Endothelial cell of umbilical vein (primary cell): ENCODE measurements around the gene R3HDM2. TPM values are rescaled to one million over a fixed set of nuclear protein-coding genes. Genes with fewer than 3 reads are reported as not detected.
A peak's percentile ranks its signal among the peaks of the same experiment; 100 is the strongest.

Experiments used
- BruUV-seq: library from RNA; stranded (reverse); fragments of 400-500 nt; replicated peaks from 2 replicates; lab custom pipeline; 2021; lab: Mats Ljungman, UMichigan
- CTCF ChIA-PET: fragments of 300-600, 350-600 bp; sonication (Branson Sonifier 250); formaldehyde crosslinking; loops from one replicate; lab custom pipeline; 2021; ENCODE audit warnings: antibody characterized with exemption, inconsistent platforms; lab: Charles Lee
- POLR2A ChIA-PET: fragments of 300-600, 350-600 bp; sonication (Branson Sonifier 250); formaldehyde crosslinking; loops from one replicate; lab custom pipeline; 2021; ENCODE audit warnings: antibody characterized with exemption, inconsistent platforms; lab: Charles Lee
- DNase-seq: peaks from one replicate; pipeline ENCODE4 v3.0.0-alpha.2; 2011; ENCODE audit warnings: low read depth, low spot score
- FAIRE-seq: peaks from 2 replicates; lab custom pipeline; 2011; peaks lifted over from hg19 to GRCh38; lab: Jason Lieb, UNC
- H2AFZ ChIP-seq: 2 replicates; pipeline ENCODE4 v1.6.0; 2012; ENCODE audit warnings: low read depth, low read length, control low read depth, inconsistent platforms
- H3K27ac ChIP-seq: 2 replicates; pipeline ENCODE4 v1.5.1; 2011; ENCODE audit warnings: low read depth, mild to moderate bottlenecking, control low read depth, low read length, moderate library complexity; ENCODE audit not compliant: insufficient read depth
- H3K27me3 ChIP-seq, 2 experiments: 2 replicates each; pipeline versions ENCODE4 v1.6.0 to v1.6.1; 2011; ENCODE audit warnings: low read length in 2 of 2, mixed read lengths in 1 of 2; ENCODE audit not compliant: control insufficient read depth in 2 of 2, insufficient read depth in 2 of 2
- H3K36me3 ChIP-seq, 2 experiments: 2 replicates in 1 of 2; 3 replicates in 1 of 2; pipeline ENCODE4 v1.5.1; 2011; ENCODE audit warnings: low read length in 2 of 2, mild to moderate bottlenecking in 1 of 2, moderate library complexity in 1 of 2; ENCODE audit not compliant: control insufficient read depth in 2 of 2, insufficient read depth in 2 of 2; ENCODE audit errors: extremely low read depth in 1 of 2
- H3K4me1 ChIP-seq: 3 replicates; pipeline ENCODE4 v1.5.1; 2011; ENCODE audit warnings: mild to moderate bottlenecking, low read length; ENCODE audit not compliant: control insufficient read depth, insufficient read depth; ENCODE audit errors: extremely low read depth
- H3K4me2 ChIP-seq: 2 replicates; pipeline ENCODE4 v1.6.1; 2011; ENCODE audit warnings: low read length, control low read depth, mixed read lengths; ENCODE audit not compliant: insufficient read depth
- H3K4me3 ChIP-seq, 3 experiments: fragments of 200-600 bp in 1 of 3; sonication (generic), shearing (Covaris generic) in 1 of 3; replicated peaks in 1 of 3; 2 replicates each; pipeline ENCODE4 v1.5.1; 2011 to 2016; ENCODE audit warnings: control low read depth in 3 of 3, low read length in 3 of 3, mild to moderate bottlenecking in 2 of 3, inconsistent platforms in 1 of 3, low read depth in 1 of 3, moderate library complexity in 1 of 3; ENCODE audit not compliant: insufficient read depth in 1 of 3
- H3K79me2 ChIP-seq: 2 replicates; pipeline ENCODE4 v1.6.0; 2012; ENCODE audit warnings: low read length, inconsistent platforms; ENCODE audit not compliant: control insufficient read depth, insufficient read depth
- H3K9ac ChIP-seq: replicated peaks from 2 replicates; pipeline ENCODE3; 2011; ENCODE audit warnings: low read length, control low read depth; ENCODE audit not compliant: insufficient read depth; ENCODE audit errors: extremely low read depth
- H3K9me1 ChIP-seq: replicated peaks from 3 replicates; pipeline ENCODE4 v1.6.0; 2011; ENCODE audit warnings: mild to moderate bottlenecking, low read length; ENCODE audit not compliant: control insufficient read depth, insufficient read depth; ENCODE audit errors: extremely low read depth
- H3K9me3 ChIP-seq: replicated peaks from 2 replicates; pipeline ENCODE4 v1.5.1; 2012; ENCODE audit warnings: low read length, inconsistent platforms; ENCODE audit not compliant: control insufficient read depth, insufficient read depth
- H4K20me1 ChIP-seq: replicated peaks from 2 replicates; pipeline ENCODE3; 2011; ENCODE audit warnings: mild to moderate bottlenecking, low read length; ENCODE audit not compliant: control insufficient read depth, insufficient read depth; ENCODE audit errors: extremely low read depth
- CTCF ChIP-seq, 2 donors: IDR thresholded peaks; 1 replicate in 1 of 2; 2 replicates in 1 of 2; pipeline ENCODE4 v1.5.1; 2011; ENCODE audit warnings: low read length in 2 of 2, mild to moderate bottlenecking in 2 of 2, moderate library complexity in 2 of 2, control low read depth in 1 of 2, inconsistent platforms in 1 of 2, low read depth in 1 of 2; ENCODE audit not compliant: insufficient read depth in 1 of 2; ENCODE audit errors: extremely low read depth in 1 of 2
- EZH2 ChIP-seq: IDR thresholded peaks from 2 replicates; pipeline ENCODE4 v1.6.1; 2012; ENCODE audit warnings: borderline replicate concordance, low read depth, mild to moderate bottlenecking, moderate library complexity, low read length, inconsistent platforms; ENCODE audit not compliant: severe bottlenecking
- FOS ChIP-seq: IDR thresholded peaks from 2 replicates; pipeline ENCODE4 v1.6.1; 2011; ENCODE audit warnings: mild to moderate bottlenecking, low read length, moderate library complexity, borderline replicate concordance; ENCODE audit not compliant: insufficient read depth
- GATA2 ChIP-seq: IDR thresholded peaks from 2 replicates; pipeline ENCODE4 v1.7.0; 2011; ENCODE audit warnings: low read depth, mild to moderate bottlenecking, moderate library complexity, mixed read lengths, low read length; ENCODE audit not compliant: insufficient read length, insufficient read depth
- JUN ChIP-seq: IDR thresholded peaks from 2 replicates; pipeline ENCODE4 v1.6.1; 2011; ENCODE audit warnings: borderline replicate concordance, low read depth; ENCODE audit not compliant: insufficient read length, insufficient read depth
- MYC ChIP-seq: IDR thresholded peaks from one replicate; pipeline ENCODE4 v1.6.1; 2011; ENCODE audit warnings: mild to moderate bottlenecking, low read depth, low read length
- POLR2A ChIP-seq: IDR thresholded peaks from 2 replicates; pipeline ENCODE4 v1.6.1; 2012; ENCODE audit warnings: low read depth, mild to moderate bottlenecking, control low read depth, low read length
- POLR2AphosphoS5 ChIP-seq: IDR thresholded peaks from 2 replicates; pipeline ENCODE4 v1.6.1; 2012; ENCODE audit warnings: low read depth, mild to moderate bottlenecking, control low read depth, low read length, moderate library complexity; ENCODE audit not compliant: insufficient read depth
- dilution Hi-C: fragments of 300-500 bp; cut with MboI; formaldehyde crosslinking; loops from one replicate; pipeline ENCODE4 v1.15.0; 2019; ENCODE audit warnings: low sequenced_read_pairs; ENCODE audit not compliant: extremely low pct_ligation_motif_present
- intact Hi-C: fragments of 100-400 bp; cut with micrococcal nuclease; formaldehyde crosslinking; loops from one replicate; pipeline ENCODE4 v1.10.0; 2022
- polyA plus RNA-seq, 4 experiments: library from polyadenylated mRNA; depleted of rRNA in 3 of 4; stranded (reverse) in 3 of 4; unstranded in 1 of 4; fragments of >200 nt; gene quantifications; 2 replicates each; pipeline versions ENCODE4 v1.2.1 to v1.2.3, GENCODE V29; 2011 to 2012; ENCODE audit warnings: missing spikeins in 1 of 4
- total RNA-seq: library from RNA; stranded (reverse); gene quantifications from 2 replicates; pipeline ENCODE4 v1.2.3, GENCODE V29; 2021
- TF ChIP-seq, protein P1 (sequence below): IDR thresholded peaks from 2 replicates; pipeline ENCODE4 v1.6.1; 2011; ENCODE audit not compliant: insufficient read depth, insufficient read length

R3HDM2 gene
- total and polyA plus RNA-seq, 2 donors (not counting 3 experiments of a cell fraction or from before 2014, with no cell fraction given), result 26.1 to 31.3 TPM

- intact Hi-C loops, result no loop called here
- BruUV-seq, result no TSS peak
- ChIA-PET POLR2A (no interaction called here), CTCF (interaction anchor here (1.9 kb wide), 1 partner anchor 22 kb away, joined by 7 read pairs; no protein-coding TSS in a partner anchor)
- Histone ChIP-seq H3K9ac (no peak overlapping the region), H3K79me2 (peaks cover 18% of the 10 kb centered on the region), H4K20me1 (no peaks in the 10 kb centered on the region), H3K27me3 (peaks cover 27 to 33% of the 10 kb centered on the region in 2 experiments), H3K27ac (no peak overlapping the region), H2AFZ (no peak overlapping the region), H3K4me3 (no peak overlapping the region), H3K4me2 (no peak overlapping the region), H3K36me3 (peaks cover 3 to 27% of the 10 kb centered on the region in 2 experiments), H3K9me1 (no peaks in the 10 kb centered on the region), H3K9me3 (no peaks in the 10 kb centered on the region), H3K4me1 (peaks cover 30% of the 10 kb centered on the region)
- dilution Hi-C loops, result no loop called here
- FAIRE-seq, result no peak
- DNase-seq, result peak; percentile 24
- TF ChIP-seq FOS (no peak), JUN (no peak), GATA2 (no peak), EZH2 (no peak), POLR2AphosphoS5 (no peak), MYC (no peak), POLR2A (no peak), CTCF (IDR thresholded peaks at IDR 0.05; ENCODE audit: extremely low read depth in 1 of 2, insufficient read depth in 1 of 2, low read depth in 1 of 2, low read length in 2 of 2) (no peak)
- TF ChIP-seq, protein P1, sequence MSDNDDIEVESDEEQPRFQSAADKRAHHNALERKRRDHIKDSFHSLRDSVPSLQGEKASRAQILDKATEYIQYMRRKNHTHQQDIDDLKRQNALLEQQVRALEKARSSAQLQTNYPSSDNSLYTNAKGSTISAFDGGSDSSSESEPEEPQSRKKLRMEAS, result no peak
Observed at GRCh38 chr12:57235017-57235727, 195.7 kb downstream of the R3HDM2 start.
